ENCODE data around the gene CA5A. TPM values are rescaled to one million over a fixed set of nuclear protein-coding genes. Genes with fewer than 3 reads are reported as not detected.

Gene CA5A
- total RNA-seq, 4 donors from 2014 or later: not detected

- Histone ChIP-seq H3K27me3 (no peaks in the 10 kb centered on the region), H3K9me3 (no peaks in the 10 kb centered on the region), H3K36me3 (no peaks in the 10 kb centered on the region), H3K4me1 (peaks cover 7 to 26% (median 21%) of the 10 kb centered on the region in 4 donors), H3K27ac (no peak overlapping the region), H3K4me3 (no peak overlapping the region)
- intact Hi-C loops (cut with DNase I; ENCODE audit: low total_unique reads) (no loop called here), in situ Hi-C loops (cut with MboI; ENCODE audit: low pct_ligation_motif_present in 1 of 4, low pct_unique_long_range_greater_than_20kb in 1 of 4, low sequenced_read_pairs in 3 of 4) (no loop called here)
- no peak for TF ChIP-seq POLR2A (IDR thresholded peaks at IDR 0.05)
- TF ChIP-seq EP300 (IDR thresholded peaks at IDR 0.05; ENCODE audit: low read depth): no peak
- TF ChIP-seq CTCF (IDR thresholded peaks at IDR 0.05): no peak
- TF ChIP-seq POLR2AphosphoS5 (IDR thresholded peaks at IDR 0.05): no peak
- DNase-seq: no peak
- WGBS, 2 donors (ENCODE audit: low coverage in 1 of 2): 50 to 97% methylated on average over 2 to 9 of the region's 9 CpGs
Measured at GRCh38 chr16:87958632-87959031, 22.3 kb upstream of the CA5A start.

GRCh38 chr16:87957296-87958094, 21.2 kb upstream of the CA5A start:
- H3K9me3 ChIP-seq: no peaks in the 10 kb centered on the region
- intact Hi-C loops (cut with DNase I; ENCODE audit: low total_unique reads): no loop called here
- no peak for DNase-seq
- WGBS, 2 donors (ENCODE audit: low coverage in 1 of 2): 80 to 94% methylated on average over 1 to 34 of the region's 34 CpGs
- H3K27me3 ChIP-seq: no peaks in the 10 kb centered on the region
- H3K4me1 ChIP-seq: peaks cover 12 to 37% (median 31%) of the 10 kb centered on the region in 4 donors
- no peak overlapping the region for H3K4me3 ChIP-seq
- TF ChIP-seq CTCF (IDR thresholded peaks at IDR 0.05): no peak
- no peak for TF ChIP-seq EP300 (IDR thresholded peaks at IDR 0.05; ENCODE audit: low read depth)
- no peak for TF ChIP-seq POLR2A (IDR thresholded peaks at IDR 0.05)
- no peak for TF ChIP-seq POLR2AphosphoS5 (IDR thresholded peaks at IDR 0.05)
- peak overlapping the region in 1 of 4 donors; percentile 50 for H3K27ac ChIP-seq
- no peaks in the 10 kb centered on the region for H3K36me3 ChIP-seq
- in situ Hi-C loops (cut with MboI; ENCODE audit: low pct_ligation_motif_present in 1 of 4, low pct_unique_long_range_greater_than_20kb in 1 of 4, low sequenced_read_pairs in 3 of 4): no loop called here

DNA sequence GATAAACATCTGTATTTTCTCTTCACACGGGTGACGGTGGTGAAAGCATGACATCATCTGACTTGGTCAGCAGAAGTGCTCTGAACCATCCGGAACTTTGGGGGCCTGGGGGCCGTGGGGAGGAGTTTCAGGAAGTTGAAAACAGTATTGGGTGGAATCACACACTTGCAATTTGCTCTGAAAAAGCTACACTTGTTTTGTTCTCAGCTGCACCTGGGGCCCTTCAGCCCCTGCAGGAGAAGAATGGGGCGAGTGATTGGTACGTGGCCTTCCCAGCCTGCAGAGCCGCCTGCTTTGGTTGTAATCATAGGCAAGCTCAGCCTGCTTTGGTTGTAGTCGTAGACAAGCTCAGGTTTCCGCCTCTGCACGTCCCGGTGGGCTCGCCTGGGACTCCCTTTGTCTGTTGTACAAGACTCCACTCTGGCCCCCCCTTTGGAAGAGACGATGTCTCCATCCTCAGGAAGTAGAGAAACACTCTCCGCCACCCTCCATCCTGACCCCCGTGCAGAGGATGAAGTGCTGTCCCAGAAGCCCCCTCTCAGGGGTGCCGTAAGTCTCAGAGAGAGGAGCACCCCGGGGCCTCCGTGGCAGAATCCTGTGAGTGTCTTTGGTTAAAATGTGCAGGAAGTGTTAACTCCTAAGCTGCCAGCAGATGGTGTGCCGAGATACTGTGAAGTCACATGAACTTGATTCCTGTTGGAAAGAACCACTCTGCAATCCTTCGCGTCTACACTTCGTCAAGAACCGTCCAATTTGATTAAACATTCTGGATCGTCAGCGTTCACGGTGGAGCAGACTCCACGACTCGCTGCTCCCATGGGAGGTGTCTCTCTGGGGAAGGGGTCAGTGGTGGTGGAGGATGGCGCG, 20.3 kb upstream of the CA5A start:
- peaks cover 16 to 41% (median 37%) of the 10 kb centered on the region in 4 donors for H3K4me1 ChIP-seq
- TF ChIP-seq EP300 (IDR thresholded peaks at IDR 0.05; ENCODE audit: low read depth): no peak
- TF ChIP-seq POLR2AphosphoS5 (IDR thresholded peaks at IDR 0.05): peak in 1 of 3 donors; percentile 6
- TF ChIP-seq POLR2A (IDR thresholded peaks at IDR 0.05): peak; percentile 30
- H3K27ac ChIP-seq: peak overlapping the region; percentile 50 to 98 (median 56)
- in situ Hi-C loops (cut with MboI; ENCODE audit: low pct_ligation_motif_present in 1 of 4, low pct_unique_long_range_greater_than_20kb in 1 of 4, low sequenced_read_pairs in 3 of 4) (no loop called here), intact Hi-C loops (cut with DNase I; ENCODE audit: low total_unique reads) (no loop called here)
- H3K36me3 ChIP-seq: no peaks in the 10 kb centered on the region
- DNase-seq: peak; percentile 53
- H3K27me3 ChIP-seq: no peaks in the 10 kb centered on the region
- WGBS, 2 donors (ENCODE audit: low coverage in 1 of 2): 19 to 61% methylated on average over 4 to 30 of the region's 30 CpGs
- H3K9me3 ChIP-seq: no peaks in the 10 kb centered on the region
- no peak overlapping the region for H3K4me3 ChIP-seq

DNA sequence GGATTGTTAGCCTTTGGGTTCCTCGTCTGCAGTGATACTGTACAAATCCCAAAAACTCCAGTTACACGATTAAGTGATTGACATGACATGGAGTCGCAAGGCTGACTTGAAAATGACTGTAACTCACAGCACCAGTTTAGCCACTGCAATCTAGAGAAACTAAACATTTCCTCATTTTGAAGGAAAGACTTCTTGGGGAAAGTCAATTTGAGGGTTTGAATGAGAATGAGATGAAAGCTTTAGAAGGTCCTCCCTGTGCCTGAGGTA, 19.7 kb upstream of the CA5A start:
- peak overlapping the region; percentile 50 to 98 (median 54) for H3K27ac ChIP-seq
- peaks cover 16 to 41% (median 37%) of the 10 kb centered on the region in 4 donors for H3K4me1 ChIP-seq
- no peak for DNase-seq
- no peaks in the 10 kb centered on the region for H3K27me3 ChIP-seq
- no peaks in the 10 kb centered on the region for H3K9me3 ChIP-seq
- TF ChIP-seq POLR2A (IDR thresholded peaks at IDR 0.05) (no peak), CTCF (IDR thresholded peaks at IDR 0.05) (no peak)
- no peaks in the 10 kb centered on the region for H3K36me3 ChIP-seq
- in situ Hi-C loops (cut with MboI; ENCODE audit: low pct_ligation_motif_present in 1 of 4, low pct_unique_long_range_greater_than_20kb in 1 of 4, low sequenced_read_pairs in 3 of 4): no loop called here
- 69% methylated on average over 3 of the region's 3 CpGs; no CpG with 5 or more reads in 1 of the 2 donors for WGBS, 2 donors (ENCODE audit: low coverage in 1 of 2)
- intact Hi-C loops (cut with DNase I; ENCODE audit: low total_unique reads): no loop called here
- no peak overlapping the region for H3K4me3 ChIP-seq

Data from transverse colon (tissue), 4 donors.